Eye (tissue), 1 donor: ENCODE measurements around the gene MIA.
"Not testable (repeated sequence)": the region's sequence is repeated elsewhere in the genome, so short reads cannot be mapped to it uniquely, and the experiment has no call there.

Experiments
- DNase-seq: peaks from one replicate; pipeline ENCODE4 v3.0.0-alpha.2; 2015

MIA gene

DNA sequence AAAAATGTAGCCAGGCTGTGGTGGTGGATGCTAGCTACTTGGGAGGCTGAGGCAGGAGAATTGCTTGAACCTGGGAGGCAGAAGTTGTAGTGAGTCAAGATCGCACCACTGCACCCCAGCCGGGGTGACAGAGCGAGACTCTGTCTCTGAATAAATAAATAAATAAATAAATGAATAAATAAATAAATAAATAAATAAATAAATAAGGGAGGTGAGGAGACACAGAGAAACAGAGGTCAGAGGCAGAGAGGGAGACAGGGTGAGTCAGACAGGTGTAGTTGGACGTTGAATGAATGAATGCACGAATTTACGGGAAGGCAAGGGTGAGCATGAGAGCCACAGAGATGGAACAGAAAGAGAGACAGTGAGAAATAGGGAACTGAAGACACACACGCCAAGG lies 5.8 kb downstream of the MIA start:
- DNase-seq, result no peak

DNA sequence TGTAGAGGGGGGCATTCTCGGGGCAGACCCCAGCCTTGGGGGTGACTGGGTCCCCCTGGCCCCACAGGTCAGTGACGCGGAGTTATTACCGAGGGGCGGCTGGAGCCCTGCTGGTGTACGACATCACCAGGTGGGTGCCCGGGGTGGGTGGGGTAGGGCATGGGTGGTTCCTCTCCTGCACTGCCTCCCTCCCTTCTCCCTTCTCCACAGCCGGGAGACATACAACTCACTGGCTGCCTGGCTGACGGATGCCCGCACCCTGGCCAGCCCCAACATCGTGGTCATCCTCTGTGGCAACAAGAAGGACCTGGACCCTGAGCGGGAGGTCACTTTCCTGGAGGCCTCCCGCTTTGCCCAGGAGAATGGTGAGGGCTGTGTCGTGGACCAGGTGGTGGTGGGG lies 8.4 kb downstream of the MIA start:
- DNase-seq, result no peak

DNA sequence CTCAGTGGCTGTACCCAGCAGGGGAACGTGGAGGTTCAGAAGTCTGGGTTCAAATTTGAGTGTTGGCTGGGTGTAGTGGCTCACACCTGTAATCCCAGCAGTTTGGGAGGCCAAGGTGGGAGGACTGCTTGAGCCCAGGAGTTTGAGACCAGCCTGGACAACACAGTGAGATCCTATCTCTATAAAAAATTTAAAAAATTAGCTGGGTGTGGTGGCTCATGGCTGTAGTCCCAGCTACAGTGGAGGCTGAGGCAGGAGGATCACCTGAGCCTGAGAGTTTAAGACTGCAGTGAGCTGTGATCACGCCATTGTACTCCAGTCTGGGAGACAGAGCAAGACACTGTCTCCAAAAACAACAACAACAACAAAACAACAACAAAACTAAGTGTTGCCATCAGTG lies 8.8 kb downstream of the MIA start:
- DNase-seq, result not testable (repeated sequence)

DNA sequence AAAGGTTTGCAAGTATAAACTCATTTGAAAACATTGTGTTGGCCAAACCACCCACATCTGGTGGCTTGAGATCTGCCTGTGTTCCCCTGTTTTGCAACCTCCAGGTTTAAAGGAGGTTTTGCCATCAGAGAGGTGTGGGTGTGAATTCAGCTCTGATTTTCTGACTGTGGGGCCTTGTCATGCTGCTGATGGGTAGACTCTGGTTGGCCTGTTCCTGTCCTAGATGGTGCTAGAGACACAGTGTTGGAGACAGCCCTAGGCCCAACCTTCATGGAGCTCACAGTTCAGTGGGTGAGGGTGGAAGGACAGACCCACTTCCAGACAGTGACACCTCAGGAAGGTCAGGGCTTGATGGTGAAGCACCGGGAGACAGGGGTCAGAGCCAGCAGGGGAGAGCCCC lies 10.2 kb downstream of the MIA start:
- DNase-seq, result no peak

DNA sequence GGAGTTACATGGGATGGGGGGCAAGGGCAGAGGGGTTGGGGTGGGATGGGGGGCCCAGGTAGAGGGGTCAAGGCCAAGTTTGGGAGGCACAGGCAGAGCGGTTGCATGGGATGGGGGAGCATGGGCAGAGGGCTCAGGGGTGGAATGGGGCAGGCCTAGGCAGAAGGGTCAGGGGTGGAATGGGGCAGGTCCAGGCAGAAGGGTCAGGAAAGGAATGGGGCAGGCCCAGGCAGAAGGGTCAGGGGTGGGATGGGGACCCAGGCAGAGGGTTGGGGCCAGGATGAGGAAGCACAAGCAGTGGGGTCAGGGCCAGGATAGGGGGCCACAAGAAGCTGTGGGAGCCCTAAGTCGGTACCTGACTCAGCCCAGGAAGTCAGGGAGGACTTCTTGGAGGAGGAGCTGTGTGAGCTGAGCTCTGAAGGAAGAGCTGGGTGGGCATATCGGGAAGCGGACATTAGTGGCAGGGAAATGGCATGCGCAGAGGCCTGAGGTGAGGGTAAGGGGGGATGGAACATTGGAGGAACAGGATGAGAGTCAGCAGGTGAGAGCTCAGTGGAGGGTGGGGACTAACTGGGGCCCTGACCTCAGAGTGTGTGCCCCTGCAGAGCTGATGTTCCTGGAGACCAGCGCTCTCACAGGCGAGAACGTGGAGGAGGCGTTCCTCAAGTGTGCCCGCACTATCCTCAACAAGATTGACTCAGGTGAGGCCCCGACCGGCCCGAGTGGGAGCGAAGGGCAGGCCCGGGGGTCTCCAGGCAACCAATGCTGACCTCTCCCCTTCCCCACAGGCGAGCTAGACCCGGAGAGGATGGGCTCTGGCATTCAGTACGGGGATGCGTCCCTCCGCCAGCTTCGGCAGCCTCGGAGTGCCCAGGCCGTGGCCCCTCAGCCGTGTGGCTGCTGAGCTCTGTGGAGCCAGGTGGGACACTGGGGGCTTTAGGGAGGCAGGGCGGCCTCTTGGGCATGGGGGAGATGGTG lies 11.0 kb downstream of the MIA start:
- no peak for DNase-seq

DNA sequence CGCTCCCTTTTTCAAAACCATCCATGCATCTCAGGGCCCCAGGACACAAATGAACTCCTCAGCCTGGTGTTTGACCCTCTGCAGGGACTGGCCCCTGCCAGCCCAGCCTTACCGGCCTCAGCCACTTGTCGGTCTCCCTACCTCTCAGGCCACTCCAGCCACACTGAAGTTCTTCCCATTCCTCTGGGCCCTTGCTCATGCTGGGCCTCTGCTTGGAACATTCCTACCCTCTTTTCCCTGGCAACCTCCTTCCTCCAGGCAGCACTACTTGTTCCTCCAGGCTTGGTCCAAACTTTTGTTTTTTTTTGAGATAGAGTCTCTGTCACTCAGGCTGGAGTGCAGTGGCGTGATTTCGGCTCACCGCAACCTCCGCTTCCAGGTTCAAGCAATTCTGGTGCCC lies 16.0 kb downstream of the MIA start:
- DNase-seq, result no peak

DNA sequence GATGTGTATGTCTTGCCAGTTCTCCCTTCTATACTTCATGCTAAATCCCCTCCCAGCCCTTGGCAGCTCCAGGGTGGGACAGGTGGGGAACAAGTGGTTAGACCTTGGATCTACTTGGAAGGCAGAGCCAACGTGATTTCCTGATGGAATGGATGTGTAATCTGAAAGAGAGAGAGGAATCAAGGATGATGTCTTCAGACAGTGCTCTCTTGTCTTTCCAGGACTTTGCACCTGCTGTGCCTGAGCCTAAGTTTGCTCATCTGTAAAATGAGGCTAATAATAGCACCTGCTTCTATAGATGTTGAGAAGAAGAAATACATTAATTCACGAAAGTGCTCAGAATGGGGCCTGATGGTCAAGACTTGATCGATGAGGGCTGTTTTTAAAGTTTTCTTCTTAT lies 16.7 kb downstream of the MIA start:
- no peak for DNase-seq

DNA sequence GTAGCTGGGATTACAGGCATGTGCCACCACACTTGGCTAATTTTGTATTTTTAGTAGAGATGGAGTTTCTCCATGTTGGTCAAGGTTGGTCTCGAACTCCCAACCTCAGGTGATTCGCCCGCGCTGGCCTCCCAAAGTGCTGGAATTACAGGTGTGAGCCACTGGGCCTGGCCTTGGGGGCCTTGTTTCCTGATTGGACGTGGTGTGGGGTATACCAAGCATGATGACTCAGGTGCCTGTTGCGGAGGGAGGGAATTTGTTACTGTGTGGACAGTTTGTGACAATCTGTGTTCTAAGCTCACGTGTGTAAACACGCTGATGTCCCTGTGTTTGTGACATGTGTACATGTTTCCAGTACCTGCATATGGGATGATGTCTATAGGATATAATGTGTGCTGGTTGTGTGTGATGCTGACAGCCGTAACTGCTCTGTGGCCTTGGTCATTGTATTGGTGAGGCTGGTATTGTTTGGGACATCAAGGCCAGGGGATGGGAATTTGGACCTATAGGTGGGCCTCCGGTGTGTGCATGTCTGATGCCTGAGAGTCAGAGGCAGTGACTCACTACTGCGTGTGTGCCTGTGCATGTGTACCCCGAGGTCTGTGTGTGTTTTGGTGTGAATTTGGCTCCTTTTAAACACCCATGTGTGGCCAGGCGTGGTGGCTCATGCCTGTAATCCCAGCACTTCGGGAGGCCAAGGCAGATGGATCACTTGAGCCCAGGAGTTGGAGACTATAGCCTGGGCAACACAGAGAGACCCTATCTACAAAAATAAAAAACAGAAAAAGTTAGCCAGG lies 22.0 kb downstream of the MIA start:
- DNase-seq, result no peak

DNA sequence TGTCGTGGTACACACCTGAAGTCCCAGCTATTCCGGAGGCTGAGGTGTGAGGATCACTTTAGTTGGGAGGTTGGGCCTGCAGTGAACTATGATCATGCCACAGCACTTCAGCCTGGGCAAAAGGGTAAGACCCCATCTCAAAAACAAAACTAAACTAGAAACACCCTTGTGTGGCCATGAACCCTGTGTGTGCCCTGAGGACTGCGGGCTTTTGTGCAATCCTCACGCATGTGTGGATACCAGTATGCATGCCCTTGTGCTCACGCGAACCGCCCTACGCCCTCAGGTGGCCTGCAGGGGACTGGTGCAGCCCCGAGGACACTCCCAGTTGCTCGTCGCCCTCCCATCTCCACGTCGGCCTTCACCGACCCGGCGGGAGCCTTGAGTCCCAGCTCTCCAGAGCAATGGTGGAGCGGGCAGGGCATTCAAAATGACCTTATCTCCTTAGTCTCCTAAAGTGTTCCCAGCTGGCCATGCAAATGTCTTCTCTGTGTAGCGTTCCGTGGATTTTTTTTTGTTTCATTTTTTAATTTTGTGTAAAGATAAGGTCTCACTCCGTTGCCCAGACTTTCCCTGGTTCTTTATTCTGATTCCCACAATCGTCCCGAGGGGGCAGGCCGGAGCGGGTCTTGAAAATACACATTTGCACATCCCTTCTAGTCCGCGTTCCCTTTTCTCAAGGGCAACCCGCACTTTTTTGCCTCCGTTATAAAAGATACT lies 22.8 kb downstream of the MIA start:
- peak; percentile 78 for DNase-seq

DNA sequence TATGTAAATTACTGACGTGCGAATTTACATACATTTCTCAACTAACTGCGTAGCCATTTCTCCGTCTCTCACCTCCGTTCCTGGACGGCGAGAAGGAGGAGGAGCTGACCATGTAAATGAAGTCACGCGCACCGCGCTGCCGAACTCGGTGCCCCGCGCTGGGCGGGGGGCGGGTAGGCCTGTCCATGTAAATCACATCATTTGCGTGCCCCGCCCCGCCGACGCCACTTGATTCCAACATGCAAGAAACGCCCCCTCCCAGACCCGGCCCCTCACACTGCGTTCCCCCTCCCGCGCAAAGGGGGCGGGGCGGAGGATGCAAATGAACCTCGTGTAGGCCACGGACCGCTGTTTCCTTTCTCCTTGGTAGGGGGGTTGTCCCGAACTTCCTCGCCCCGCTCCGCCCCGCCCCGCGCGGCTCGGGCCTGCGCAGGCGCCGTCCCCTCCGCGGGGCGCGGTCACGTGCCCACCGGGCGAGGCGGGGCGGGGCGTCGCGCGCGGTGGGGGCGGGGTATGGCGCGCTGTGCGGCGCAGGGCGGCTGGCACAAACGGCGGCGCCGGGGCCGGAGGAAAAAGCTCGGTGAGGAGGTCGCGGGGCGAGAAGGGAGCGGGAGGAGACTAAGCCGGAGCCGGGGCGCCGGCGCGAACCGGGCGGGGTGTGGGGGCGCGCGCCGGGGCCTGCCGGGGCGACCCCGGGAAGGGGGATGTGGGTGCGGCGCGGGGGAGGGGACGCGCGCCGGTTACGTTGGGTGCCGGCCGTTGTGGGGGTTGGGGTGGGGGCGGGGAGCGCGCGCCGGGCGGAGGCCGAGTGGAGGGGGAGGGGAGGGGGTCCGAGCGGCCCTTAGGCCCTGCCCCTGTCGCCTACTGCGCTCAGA lies 23.6 kb downstream of the MIA start, which contains the start of gene EGLN2:
EGLN2 (plus strand) TSS at position 509 of the 875 bp plus-strand sequence. CDS start 1,382 bp downstream, outside the sequence.
- peak; percentile 100 for DNase-seq

DNA sequence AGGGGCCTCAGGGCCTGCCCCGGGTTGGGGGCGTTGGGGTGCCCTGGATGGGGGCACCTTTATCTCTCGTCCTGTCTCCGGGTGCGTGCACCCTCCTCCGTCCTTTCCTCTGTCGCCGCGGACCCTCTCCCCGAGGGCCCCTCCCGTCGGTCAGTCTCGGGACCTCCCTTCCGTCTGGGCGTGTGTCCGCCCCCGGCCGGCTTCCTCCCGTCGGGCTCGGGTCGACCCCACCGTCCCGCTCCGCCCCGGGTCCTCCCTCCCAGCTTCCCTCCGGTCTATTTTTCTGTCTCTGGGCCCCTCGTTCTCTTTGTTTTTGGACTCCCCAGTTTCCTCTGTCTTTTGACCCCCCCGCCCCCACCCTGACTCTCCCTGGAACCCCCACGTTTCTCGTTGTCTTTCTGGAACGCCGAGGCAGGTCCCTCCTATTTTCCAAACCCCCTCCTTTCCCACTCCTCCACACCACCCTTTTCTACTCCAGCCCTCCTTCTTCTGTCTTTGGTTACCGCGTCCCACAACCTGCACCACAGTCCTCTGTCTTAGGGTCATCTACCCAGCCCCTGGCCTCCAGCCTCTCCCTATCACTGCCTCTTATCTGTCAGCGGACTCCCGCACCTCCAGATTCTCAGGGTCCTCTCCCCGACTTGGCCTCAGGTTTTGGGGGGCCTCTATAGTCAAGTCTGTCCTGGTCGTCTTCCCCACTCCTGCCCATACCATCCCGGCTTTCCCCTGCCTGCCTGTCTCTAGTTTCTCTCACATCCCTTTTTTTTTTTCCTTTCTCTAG lies 24.4 kb downstream of the MIA start:
- no peak for DNase-seq

DNA sequence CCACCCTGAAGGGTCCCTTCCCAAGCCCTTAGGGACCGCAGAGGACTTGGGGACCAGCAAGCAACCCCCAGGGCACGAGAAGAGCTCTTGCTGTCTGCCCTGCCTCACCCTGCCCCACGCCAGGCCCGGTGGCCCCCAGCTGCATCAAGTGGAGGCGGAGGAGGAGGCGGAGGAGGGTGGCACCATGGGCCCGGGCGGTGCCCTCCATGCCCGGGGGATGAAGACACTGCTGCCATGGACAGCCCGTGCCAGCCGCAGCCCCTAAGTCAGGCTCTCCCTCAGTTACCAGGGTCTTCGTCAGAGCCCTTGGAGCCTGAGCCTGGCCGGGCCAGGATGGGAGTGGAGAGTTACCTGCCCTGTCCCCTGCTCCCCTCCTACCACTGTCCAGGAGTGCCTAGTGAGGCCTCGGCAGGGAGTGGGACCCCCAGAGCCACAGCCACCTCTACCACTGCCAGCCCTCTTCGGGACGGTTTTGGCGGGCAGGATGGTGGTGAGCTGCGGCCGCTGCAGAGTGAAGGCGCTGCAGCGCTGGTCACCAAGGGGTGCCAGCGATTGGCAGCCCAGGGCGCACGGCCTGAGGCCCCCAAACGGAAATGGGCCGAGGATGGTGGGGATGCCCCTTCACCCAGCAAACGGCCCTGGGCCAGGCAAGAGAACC lies 25.1 kb downstream of the MIA start:
- DNase-seq, result no peak

DNA sequence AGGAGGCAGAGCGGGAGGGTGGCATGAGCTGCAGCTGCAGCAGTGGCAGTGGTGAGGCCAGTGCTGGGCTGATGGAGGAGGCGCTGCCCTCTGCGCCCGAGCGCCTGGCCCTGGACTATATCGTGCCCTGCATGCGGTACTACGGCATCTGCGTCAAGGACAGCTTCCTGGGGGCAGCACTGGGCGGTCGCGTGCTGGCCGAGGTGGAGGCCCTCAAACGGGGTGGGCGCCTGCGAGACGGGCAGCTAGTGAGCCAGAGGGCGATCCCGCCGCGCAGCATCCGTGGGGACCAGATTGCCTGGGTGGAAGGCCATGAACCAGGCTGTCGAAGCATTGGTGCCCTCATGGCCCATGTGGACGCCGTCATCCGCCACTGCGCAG lies 25.7 kb downstream of the MIA start:
- no peak for DNase-seq

DNA sequence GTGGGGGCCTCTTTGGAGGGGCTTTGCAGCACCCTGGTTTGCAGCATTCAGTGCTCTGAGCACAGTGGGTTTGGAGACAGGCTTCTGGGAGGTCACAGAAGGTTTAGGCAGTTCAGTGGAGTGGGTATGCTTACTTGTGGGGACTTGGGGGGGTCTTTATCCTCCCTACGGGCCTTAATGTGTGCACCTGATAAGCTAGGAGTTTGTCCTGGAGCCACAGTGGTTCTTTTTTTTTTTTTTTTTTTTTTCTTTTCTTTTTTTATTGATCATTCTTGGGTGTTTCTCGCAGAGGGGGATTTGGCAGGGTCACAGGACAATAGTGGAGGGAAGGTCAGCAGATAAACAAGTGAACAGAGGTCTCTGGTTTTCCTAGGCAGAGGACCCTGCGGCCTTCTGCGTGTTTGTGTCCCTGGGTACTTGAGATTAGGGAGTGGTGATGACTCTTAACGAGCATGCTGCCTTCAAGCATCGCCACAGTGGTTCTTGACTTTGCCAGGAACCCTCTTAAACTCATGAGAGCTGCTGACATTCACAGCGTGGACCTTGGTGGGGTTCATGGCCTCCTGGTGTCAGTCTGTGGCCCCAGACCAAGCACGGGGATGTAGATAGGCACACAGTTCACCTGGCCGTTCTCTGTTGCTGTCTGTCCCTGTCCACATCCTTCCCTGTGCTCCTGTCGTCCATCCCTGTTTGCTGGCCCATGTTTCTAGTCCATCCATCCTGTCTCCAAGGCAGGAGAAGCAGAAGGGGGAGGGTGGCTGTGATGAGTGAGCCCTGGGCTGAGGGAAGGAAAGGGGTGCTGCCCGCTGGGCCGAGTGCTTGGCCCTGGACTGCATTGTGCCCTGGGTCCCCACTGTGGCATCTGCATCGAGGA lies 26.3 kb downstream of the MIA start:
- DNase-seq, result no peak

DNA sequence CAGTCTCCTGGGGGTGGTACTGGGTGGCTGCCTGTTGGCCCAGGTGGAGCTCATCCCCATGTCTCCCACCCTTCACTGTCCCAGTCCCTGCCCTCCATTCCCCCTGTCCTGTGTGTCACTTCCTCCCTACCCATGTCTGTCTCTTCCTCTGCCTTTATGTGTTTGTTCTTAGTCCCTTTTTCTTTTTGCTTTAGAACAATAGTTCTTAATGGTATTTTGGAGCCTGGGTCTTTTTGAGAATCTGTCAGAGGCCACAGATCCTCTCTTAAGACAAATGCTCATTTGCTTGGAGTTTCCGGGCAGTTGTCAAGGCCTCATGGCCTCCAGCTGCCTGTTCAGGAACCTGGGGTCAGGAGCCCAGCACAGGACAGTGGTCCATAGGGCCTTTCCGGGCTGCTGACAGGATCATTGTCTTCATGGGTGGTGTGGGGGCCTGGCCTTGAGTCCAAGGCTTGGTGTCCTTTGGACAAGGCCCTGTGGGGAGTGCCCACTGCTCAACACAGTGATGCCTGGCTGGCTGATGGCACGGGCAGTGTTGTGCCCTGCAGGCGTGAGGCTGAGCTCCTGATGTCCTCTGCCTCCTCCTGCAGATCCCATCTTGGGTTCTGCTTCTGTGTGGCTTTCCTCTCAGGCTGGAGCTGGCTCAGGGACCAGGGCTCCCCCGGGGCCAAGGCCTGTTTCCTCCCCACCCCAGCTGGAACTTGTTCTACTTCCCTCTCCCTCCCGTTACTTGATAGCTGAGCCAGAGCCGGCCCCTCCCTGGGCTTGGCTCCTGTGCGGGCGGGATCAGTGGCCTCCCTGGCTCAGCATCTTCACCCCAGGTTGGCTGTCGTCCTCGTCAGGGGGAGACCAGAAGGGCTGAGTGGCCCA lies 27.2 kb downstream of the MIA start:
- no peak for DNase-seq

DNA sequence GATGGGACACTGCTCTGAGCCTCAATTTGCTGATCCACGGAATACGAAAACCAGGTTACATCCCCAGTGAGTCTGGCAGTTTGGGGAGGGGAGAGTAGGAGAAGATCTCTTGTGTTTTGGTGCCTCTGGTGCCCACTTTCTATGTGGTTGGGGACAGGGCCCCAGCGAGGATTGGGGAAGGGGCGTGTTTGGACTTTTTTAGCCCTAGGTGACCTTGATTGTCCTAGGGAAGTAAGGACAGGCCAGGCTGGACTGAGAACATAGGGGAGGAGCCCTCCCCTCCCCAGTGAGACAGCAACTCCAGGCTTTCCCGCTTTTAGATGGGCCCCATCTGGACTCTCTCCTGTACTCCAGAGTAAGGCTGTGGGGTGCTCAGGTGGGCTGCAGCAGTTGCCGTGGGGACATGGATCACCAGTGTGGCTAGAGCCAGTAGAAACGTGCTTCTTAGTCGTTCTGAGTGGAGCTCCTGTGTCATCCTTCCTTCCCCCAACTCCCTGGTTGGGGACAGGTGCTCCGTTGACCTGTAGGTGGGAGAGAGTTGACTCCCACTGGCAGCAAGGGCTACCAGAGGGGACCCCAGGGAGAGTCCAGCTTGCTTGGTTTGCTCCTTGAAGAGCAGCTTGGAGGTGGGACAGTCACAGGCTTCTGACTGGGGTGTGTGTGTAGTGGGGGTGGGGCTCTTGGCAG lies 28.0 kb downstream of the MIA start:
- DNase-seq, result no peak

DNA sequence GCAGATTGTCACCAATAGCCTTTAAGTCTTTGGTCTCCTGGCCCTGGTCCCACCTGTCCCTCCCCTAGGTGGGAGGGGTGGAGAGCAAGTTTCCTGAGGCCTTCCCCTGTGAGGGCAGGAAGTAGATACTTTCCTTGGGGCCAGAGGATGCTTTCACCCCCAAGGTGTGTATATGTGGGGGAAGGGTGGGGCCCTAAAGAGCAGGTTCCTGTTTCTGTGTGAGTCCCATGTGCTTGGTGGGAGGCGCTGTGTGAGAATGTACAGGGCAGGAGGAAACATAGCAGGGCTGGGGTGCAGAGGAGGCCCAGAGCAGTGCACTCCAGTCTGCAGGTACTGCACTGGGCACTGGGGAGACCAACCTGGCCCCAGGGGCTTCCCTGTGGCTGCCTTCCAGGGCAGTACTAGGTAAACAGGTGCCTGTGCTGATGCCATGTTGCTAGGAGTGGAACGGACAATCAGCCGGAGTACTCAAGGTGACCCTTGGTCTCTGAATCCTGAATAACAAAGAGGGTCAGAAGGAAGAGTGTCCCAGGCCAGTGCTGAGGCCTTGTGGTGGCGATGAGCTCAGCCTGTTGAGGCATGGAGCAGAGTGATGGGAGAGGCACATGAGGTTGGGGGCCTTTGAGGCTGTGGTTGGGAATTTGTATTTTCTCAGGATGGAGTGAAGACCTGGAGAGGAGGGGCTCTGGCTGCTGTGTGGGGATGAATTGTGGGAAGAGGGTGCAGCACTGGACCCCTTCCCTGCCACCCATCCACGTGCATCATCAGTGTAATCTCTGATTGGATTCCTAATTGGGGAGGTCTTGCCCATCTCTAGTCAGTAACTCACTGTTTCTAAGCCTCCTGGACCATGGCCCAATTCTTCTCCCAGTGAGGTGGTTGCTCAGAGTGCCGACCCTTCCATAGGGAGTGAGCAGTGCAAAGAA lies 28.8 kb downstream of the MIA start:
- no peak for DNase-seq
